Embryonic facial prominence (tissue), 1 donor: ENCODE measurements around the gene CHL1.

Source experiments
- DNase-seq: peaks from one replicate; pipeline ENCODE4 v3.0.0-alpha.2; 2016; ENCODE audit errors: extremely low spot score

The CHL1 gene, protein sequence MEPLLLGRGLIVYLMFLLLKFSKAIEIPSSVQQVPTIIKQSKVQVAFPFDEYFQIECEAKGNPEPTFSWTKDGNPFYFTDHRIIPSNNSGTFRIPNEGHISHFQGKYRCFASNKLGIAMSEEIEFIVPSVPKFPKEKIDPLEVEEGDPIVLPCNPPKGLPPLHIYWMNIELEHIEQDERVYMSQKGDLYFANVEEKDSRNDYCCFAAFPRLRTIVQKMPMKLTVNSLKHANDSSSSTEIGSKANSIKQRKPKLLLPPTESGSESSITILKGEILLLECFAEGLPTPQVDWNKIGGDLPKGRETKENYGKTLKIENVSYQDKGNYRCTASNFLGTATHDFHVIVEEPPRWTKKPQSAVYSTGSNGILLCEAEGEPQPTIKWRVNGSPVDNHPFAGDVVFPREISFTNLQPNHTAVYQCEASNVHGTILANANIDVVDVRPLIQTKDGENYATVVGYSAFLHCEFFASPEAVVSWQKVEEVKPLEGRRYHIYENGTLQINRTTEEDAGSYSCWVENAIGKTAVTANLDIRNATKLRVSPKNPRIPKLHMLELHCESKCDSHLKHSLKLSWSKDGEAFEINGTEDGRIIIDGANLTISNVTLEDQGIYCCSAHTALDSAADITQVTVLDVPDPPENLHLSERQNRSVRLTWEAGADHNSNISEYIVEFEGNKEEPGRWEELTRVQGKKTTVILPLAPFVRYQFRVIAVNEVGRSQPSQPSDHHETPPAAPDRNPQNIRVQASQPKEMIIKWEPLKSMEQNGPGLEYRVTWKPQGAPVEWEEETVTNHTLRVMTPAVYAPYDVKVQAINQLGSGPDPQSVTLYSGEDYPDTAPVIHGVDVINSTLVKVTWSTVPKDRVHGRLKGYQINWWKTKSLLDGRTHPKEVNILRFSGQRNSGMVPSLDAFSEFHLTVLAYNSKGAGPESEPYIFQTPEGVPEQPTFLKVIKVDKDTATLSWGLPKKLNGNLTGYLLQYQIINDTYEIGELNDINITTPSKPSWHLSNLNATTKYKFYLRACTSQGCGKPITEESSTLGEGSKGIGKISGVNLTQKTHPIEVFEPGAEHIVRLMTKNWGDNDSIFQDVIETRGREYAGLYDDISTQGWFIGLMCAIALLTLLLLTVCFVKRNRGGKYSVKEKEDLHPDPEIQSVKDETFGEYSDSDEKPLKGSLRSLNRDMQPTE (N-terminal part only)

DNA sequence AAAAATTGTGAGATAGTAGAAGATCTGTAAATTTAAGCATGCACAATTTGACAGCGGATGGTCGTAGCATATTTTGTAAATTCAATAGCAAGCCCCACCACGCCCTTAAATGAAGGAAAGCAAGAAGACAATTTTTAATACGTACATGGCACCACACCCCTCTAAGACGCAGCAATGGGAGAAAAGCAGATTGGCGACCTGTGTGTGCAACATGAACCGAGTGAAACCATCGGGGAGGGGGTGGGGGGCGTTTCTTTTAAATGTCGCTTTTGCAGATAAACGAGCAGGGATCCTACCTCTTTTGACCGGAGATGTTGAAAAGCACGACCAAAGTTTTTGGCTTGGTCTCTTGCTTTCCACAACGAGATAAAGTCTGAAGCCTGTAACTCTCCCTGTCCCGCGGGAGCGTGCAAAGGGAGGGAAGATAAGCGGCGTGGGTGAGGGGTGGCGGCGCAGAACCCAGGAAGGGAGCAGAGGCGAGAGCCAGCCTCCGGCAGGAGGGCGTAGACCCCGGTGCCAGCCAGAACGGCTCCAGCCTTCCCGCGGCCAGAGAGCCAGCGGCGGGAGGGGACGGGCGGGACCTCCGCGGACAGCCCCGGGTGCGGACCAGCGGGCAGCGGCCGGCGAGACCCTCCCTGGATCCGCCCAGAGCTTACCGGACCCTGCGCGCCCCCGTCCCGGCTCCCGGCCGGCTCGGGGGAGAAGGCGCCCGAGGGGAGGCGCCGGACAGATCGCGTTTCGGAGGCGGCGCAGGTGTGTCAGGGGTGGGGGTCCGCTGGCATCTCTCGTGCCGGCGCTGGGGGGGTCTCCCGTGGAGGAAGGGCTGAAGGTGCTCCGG is at the start of gene CHL1:
TSS of gene CHL1 (plus strand) at position 453 of the 838 bp plus-strand sequence. CDS start 123,014 bp downstream, outside the sequence.
- DNase-seq: no peak

DNA sequence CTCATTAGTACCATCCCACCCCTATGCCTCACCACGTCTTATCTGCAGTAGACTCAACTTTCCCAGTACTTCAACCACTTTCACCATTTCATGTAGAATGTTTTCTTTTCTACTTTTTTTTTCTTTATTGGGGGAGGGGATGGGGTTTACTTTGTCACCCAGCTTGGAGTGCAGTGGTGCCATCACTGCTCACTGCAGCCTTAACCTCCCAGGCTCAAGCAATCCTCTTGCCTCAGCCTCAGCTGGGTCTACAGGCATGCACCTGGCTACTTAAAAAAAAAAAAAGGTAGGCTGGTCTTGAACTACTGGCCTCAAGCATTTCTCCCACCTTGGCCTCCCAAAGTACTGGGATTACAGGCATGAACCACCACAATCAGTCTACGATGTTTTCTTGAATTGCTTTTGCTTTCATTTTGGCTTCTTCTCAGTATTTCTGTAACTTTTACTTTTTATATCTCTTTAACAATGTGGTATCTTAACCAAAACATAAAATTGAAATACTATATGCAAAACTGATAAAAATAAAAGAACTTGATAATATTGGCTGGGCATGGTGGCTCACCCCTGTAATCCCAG is 44.9 kb upstream of the CHL1 start:
- DNase-seq: no peak

DNA sequence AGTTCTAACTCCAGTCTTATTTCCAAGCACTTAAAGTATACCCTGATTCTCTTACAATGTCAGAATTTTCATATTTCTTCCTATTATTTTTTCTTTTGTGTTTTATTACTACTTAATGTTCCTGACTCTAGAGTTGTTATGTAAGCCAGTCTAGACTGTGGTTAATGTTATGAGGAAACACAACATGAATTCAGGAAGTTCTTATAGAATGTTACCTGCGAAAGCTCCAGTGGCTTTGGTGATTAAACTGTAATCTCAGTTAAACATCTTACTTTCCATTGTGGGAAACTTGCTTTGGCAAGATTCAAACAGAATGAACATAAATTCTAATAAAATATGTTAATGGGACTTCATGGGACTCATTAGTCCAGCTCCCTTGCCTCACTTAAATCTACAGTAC is 36.6 kb upstream of the CHL1 start:
- DNase-seq: no peak

DNA sequence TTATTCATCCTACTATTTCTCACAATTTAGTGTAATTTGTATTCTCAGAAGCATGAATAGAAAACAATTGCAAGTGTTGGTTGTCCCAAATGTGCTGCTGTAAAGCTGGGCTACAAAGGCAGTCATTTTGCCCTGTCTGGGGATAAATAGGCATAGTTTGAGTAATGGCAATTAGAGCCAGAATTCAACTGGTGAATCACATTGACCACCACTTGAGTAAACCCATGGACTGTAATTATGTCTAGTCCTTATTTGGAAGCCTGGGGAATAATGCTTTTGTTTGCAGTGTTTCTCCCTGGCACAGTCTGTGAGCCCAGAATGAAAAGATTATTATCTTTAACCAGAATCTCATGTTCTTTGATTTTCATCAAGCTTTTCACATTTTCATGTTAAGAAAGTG is 30.5 kb upstream of the CHL1 start:
- DNase-seq: no peak

DNA sequence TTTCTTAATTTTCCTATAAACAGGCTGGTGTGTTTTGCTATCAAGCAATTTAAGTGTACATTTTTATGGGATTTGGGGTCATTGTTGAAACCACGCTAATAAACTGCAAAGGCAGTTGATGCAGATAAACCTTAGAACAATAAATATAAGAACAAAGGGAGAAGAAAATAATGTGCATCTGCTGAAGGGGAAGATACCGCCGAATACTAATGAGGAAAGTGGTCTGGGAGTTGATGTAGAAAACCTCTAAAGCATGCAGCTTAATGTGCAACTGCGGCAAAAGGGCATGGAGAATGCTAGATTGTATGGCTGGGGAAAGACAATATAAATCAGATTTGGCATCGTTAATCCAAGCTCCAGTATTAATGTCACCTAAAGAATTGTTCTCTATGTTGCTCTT is 29.8 kb upstream of the CHL1 start:
- DNase-seq: no peak

DNA sequence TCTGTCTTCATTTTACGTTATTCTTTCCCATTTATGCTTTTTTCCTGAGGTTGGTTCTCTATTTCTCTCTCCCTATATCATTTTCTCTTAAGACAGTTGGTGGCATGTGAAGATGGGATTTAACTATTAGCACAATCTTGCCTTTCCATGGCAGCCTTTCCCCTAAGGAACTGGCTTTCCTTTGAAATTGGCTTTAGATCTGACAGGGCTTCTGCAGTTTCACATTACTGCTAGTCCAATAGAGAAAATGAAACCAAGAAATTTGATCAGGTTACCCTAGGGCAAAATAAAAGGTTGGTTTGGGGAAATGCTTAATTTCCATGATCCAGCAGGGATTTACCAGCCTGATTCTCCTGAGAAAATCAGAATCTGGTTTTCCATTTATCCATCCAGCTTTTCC is 22.7 kb upstream of the CHL1 start:
- DNase-seq: no peak

DNA sequence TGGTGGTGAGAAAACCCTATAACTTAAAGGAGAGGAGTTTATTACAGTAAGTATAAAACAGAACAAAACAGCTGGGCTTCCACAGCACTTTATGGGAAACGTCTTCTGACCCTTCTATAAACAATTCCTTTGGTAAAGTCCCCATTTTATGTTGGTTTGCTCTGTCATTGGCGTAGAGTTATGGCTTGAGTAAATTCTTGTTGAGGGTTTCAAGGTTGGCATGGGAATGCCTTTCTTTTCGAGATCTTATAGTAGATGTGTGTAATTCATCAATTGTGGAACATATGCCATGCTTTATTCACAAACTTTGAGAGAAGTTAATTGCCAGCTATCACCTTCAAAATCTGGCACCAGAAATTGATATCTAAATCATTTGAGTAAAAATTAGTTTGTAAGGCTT is 11.6 kb upstream of the CHL1 start:
- no peak for DNase-seq

DNA sequence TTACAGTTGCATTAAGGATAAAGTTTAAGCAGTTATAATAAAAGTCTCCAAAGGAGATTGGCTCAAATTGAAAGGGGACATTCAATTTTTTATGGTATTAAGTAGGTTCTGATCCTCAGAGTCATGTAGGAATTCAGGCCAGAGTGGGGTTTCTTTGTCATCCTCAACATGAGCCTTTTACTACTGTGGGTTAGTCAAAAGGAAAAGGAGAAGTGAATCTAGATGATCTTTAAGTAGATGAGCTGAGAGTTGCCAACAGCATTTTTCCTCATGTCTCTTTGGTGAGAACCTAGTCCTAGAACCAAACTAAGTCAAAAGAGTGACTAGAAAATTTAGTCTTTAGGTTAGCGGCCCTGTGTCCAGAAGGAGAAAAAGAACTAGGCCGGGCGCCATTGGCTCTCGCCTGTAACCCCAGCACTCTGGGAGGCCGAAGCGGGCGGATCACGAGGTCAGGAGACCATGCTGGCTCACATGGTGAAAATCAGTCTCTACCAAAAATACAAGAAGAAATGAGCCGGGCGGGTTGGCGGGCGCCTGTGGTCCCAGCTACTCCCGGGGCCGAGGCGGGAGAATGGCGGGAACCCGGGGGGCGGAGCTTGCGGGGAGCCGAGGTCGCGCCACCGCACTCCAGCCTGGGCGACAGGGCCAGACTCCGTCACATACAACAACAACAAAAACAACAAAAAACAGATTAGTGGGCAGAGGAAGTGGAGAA is 4.2 kb upstream of the CHL1 start:
- DNase-seq: no peak

DNA sequence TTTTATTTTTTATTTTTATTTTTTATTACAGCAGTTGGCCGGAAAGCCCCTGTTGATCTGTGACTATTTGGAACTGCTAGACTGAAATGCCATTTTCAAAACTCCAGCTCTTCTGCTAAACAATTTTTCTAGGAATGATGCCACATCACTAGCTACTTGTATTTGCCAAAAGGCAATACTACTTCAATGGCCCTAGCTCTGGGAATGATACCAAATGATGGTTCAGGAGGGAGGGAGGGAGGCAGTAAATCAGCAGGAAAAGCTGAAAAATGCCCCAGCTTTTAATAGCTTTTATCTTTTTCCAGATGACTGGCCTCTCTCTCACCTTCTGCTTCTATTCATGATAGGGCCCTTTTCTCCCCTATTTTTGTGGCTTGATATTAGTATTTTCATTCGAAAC is 2.6 kb upstream of the CHL1 start:
- no peak for DNase-seq

DNA sequence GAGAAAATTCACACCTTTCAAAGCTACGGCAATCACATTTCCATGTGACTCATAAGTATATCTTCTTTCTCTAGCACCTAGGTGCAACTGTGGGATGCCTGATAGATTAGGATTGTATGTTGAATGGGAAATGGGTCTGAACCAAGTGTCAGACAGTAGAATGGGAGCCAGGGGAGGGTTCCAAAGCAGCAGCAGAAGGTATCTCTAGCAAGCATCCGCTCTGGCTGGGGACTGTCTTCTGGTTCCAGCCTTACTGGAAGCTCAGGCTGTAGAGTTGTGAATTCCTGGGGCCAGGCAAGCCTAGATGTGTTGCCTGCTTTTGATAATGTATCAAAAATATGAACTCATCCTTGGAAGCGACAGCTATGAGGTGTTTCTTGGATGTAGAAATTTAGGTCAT is 2.1 kb upstream of the CHL1 start:
- no peak for DNase-seq

DNA sequence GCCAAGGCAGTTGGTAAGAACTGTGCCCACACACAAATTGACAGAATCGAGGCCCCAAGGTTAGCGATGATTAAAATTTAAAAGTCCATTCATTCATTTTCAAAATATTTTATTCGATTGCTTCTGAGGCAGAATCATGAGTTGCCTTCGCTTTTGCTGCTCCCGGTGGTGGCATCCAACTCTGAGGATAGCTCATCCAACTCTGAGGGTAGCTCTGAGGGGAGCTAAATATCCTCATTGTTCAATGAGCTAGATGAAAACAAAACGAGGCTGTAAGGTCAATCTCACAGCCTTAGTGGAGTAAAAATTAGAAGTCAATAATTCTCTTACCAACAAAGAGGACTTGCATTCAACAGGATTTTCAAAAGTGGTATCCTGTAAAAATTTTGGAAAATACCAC is 897 bp upstream of the CHL1 start:
- DNase-seq: no peak

DNA sequence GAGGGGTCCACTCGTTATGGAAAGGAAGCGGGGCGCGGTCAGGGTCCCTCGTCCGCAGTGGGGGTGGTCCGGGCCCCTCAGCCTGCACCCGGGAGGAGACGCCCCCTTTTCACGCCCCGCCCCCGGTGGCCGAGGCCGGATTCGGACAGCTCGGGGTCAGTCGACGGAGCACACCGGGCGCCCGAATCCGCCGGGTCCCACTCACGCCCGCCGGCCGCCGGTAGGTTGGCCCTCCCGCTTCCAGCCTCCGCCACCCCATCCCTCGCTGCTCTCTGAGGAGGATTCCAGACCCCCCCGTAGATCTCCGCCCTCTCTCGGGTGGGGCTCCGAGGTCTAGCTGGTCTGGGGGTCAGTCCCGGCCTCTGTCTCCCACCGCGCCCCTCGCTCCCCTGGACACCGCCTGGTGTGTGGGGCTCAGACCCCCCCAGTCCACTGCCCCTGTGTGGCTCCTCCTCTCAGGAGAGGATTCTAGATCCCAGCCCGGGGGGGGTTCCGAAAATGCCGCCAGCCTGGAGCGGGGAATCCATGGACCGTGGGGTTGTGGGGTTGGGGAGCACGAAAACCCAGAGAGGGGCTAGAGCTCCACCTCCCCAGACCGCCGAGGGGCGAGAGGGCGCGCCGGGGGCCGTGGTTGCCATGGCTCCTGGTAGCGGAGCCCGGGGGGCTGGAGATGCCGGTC is 725 bp downstream of the CHL1 start:
- DNase-seq: no peak

DNA sequence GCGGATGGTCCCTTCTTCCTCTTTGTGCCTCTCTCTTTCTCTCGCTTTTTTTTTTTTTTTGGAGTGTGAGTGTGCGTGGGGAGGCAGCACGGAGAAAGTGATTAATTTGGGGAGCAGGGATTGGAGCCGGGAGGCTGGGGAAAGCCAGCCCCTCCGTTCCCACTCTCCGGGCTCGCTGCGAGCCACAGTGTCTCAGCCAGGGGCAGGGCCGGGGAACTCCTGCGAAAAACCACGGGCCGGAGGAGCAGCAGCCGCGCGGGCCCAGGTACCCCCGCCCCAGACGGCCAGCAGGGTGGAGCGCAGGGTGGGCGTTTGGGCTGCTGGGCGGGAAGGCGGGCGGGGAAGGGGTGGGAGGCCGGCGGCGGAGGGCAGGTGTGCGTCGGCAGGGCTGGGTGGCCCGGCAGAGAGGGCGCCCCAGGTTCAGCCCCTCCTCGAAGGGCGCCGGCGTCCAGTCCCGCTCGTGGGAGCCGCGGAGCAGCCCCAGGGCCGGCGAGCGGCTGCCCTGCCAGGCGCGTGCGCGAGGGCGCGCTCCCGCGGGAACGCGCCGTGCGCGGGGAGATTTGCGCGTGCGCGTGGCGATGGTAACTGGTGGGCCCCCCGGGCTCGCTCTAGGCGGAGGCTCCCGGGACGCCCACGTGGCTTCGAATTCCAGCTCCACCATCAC is 1.4 kb downstream of the CHL1 start:
- DNase-seq: no peak

DNA sequence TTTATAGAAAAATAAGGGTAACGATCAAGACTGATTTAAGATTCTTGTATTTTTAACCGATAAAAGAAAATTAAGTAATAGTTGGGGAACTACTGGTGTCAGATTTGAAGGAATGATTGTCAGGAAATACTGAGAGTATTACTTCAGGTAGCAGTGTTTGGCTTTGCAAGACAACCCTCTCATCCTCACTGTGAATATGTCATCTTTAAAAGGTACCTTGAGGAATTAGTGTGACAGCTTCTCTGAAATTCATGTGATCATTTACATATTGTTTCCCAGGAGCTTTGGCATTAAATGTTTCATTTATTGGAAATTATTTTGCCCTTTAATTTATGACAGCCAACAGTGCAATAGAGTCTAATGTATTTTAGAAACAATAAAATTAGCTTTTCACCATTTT is 3.3 kb downstream of the CHL1 start:
- DNase-seq: no peak

DNA sequence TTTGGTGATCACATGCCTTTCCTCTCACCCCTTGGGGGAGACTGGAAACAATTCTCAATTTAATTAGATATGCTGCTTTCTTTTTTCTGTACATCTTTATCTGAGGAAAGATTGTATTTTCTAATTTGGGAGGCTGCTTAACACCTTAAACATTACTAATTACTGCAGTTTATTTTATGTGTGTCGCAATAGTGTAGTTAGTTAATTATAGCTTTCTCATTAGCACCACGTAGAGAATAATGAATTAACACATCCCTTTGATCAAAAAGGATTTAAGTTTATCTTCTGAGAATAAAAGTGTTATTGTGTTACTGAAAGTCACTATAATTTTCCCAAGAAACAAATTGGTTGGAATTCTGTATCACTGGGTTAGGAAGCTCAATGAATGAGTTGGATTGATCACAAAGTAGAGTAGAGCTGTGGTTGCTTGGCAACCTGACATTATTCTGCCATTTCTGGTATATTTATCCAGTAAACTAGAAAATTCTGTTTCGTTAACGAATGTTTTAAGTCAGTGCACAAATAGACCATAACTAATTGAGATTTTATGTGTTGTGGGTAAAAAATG is 4.3 kb downstream of the CHL1 start:
- DNase-seq: no peak

DNA sequence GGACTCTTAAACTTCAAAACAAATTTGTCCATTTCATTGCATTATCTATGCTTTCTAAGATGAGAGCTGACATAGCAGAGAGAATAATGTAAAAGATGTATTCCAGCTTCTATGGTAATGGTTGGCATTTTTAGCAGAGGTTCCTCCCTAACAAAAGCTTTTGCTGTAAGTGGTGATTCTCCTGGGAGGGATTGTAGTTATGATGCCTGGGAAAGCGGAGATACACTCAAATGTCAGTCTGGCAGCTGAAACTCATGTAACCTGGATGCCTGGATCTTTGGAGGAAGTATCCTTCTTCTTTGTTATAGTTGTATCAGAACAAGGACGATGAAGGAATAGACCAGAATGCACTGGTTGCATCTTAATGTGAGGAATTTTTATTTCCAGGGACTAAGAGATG is 7.5 kb downstream of the CHL1 start:
- DNase-seq: no peak

DNA sequence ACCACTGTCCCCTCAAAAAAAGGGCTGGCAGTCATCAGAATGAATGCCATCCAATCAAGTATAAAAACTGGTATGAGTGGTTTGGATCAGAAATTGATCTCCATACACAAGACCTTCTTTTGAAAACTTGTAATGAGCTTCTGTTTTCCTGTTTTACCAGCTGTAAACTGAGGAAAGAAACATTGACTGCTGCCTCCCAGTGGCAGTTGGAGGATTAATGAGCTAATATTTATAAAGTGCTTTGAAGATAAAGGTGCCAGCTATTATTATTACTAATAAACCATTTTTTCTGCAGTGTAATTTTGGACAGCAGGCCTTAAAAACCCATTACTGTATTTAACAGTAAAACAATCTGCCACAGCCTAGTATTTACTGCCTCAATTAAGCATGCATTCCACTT is 11.4 kb downstream of the CHL1 start:
- DNase-seq: no peak

DNA sequence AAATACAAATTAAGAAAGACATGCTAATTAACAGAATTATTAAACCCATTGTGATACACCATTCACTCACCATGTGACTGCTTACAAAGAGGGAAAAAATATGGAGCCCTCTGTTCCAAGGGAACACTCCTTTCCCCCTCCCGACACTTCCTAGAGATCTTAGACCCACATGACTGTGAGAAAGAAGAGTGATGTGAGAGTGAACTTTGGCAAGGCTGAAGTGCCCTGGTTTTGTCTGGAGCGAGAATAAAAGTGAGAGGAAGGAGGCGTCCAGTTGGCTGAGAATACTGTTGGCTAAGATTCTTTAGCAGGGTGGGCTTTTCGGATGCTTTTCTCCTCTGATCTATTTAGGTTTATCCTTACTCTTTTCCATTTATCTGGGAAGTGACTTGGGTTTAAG is 14.1 kb downstream of the CHL1 start:
- no peak for DNase-seq

DNA sequence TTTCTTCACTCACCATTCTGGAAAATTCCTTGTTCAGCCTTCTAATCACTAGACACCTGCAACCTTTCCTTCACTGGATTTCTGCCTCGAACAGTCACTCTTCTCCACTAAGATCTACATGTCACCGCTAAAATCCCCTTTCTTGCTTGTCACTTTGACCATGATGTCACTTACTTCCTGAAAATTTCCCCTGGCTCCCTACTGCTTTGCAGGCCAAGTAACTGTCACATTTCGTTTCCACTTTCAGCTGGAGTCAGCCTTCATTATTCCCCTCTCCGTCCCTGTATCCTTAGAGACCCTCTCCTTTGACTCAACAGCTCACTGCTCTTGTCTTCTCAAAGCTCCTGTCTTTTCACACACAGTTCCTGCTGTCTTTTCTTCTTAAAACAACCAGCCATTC is 15.9 kb downstream of the CHL1 start:
- no peak for DNase-seq
